NCI-H748 treated with DMSO at 0.1 percent for 48 hours (cell line): Measurements from ENCODE around the gene OR11H6.
"Not testable (repeated sequence)": the region's sequence is repeated elsewhere in the genome, so short reads cannot be mapped to it uniquely, and the experiment has no call there.

ENCODE experiments used
- DNase-seq: peaks from one replicate; lab custom pipeline; 2025; lab: John Stamatoyannopoulos, UW

Gene OR11H6

GRCh38 chr14:20264361-20264760 lies 40.9 kb downstream of the OR11H6 start:
- DNase-seq: not testable (repeated sequence)

- DNase-seq: no peak
Observed at GRCh38 chr14:20274062-20274461, 50.6 kb downstream of the OR11H6 start.
